Stimulated activated CD4-positive, alpha-beta T cell treated with anti-CD3 and anti-CD28 coated beads, Interleukin-12 subunit alpha, Interleukin-12 subunit beta, amount 100 ng/mL, for 24 hours (primary cell): ENCODE data around the gene MAGEB17.

Experiments
- DNase-seq, 2 experiments: peaks; one replicate each; pipeline ENCODE4 v3.0.0-alpha.2; 2020; ENCODE audit warnings: low read depth in 2 of 2

The MAGEB17 gene

DNA sequence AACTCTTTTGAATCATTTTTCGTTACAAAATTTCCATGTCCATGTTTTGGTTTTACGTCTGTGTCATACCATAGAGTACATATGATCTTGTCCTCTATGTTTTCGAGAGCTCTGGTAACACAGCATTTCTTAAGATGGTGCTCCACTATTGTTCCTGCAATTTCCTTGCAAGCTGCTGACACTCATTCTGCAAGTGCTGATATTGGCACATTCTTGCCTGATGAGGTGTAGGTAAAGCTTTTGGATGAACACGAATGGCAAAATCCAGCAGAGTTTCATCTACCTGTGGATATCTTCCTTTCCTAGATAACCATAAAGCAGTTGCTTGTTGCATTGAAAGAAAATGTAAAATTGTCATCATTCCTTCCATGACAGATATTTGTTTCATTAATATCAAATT is 41.3 kb downstream of the MAGEB17 start:
- no peak for DNase-seq

- DNase-seq = no peak
These were observed 42.8 kb downstream of the MAGEB17 start for GRCh38 chrX:16210061-16210460.

DNA sequence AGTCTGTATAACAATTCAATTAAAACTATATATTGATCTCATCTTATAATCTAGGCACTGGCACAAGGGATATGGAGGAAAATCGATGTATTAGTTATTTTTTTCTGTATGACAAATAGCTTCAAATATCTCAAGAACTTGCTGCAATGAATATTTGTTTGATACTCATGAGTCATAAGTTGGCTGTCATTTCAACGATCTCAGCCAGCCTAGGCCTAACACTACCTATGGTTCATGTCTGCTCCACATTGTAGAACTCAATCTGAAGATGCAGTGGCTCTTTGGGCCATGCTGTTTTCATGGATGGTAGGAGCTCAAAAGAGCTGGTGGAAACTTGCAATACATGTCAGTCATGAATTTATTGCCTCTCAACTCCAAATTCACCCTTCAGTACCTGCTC is 44.7 kb downstream of the MAGEB17 start:
- DNase-seq = no peak

DNA sequence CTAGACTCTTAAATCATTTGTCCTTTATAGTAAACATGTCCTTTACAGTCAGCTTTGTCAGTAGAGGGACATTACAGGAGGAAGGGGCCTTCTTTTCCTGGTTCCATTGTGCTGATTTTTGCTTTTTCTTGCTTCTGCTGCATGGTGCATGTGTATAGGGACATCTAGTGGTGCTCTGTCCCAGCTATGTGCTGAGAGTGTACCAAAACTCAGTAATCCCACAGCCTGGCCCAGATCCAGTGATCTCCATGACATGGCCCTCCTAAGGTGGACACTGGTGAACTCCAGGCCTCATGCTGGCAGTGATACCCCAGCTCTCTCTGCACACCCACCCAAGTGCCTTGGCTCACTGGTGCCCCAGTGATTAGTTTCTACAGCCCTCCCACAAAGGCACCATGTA is 45.2 kb downstream of the MAGEB17 start:
- DNase-seq = no peak

DNA sequence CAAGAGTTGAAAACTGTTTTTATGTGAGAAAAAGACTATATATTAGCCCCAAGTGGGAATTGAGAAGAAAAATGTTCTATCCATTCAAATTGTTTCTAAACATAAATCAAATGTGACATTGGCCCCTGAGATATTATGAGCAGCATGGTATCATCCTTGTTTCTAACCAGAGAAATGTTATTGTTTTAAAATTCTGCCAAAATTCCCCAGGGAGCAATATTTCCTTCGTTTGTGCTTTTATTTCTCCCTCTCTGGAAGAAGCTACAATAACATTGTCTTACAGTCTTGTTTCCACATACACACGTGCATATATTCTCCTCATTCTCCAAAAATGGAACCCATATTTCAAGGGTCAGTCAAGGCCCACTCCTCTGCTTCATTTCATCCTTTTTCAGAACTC is 46.7 kb downstream of the MAGEB17 start:
- DNase-seq = no peak

GRCh38 chrX:16215660-16216059 is 48.4 kb downstream of the MAGEB17 start:
- no peak for DNase-seq
